ENCODE measurements around the gene USP2.

USP2 gene

GRCh38 chr11:119373059-119373920 lies 8.2 kb downstream of the USP2 start:
- no peaks in the 10 kb centered on the region for H3K79me2 ChIP-seq (ENCODE audit: control insufficient read depth, insufficient read depth, low read length, poor library complexity)
- no peak overlapping the region for H3K18ac ChIP-seq (ENCODE audit: low read length)
- no peak overlapping the region for H2AFZ ChIP-seq (ENCODE audit: insufficient read depth, low read length, poor library complexity)
- no peaks in the 10 kb centered on the region for H3K36me3 ChIP-seq (ENCODE audit: control insufficient read depth in 1 of 2, insufficient read depth in 2 of 2, low read length in 2 of 2)
- H4K12ac ChIP-seq (ENCODE audit: low read depth, low read length) = no peak overlapping the region
- no peaks in the 10 kb centered on the region for H3K9me3 ChIP-seq (ENCODE audit: insufficient read depth, low read depth, low read length)
- H2BK5ac ChIP-seq (ENCODE audit: low read depth, low read length, poor library complexity) = no peak overlapping the region
- H3K4ac ChIP-seq (ENCODE audit: low read depth, low read length) = no peak overlapping the region
- H2BK120ac ChIP-seq (ENCODE audit: insufficient read depth, low read length, poor library complexity) = no peak overlapping the region
- H4K91ac ChIP-seq (ENCODE audit: low read depth, low read length) = no peak overlapping the region
- H3K23ac ChIP-seq (ENCODE audit: low read length) = no peak overlapping the region
- no peak overlapping the region for H4K8ac ChIP-seq (ENCODE audit: low read depth, low read length)
- no CpG with 5 or more reads among the region's 23 CpGs for WGBS (ENCODE audit: extremely low coverage, insufficient coverage, insufficient read length)
- H3K79me1 ChIP-seq (ENCODE audit: low read length) = no peaks in the 10 kb centered on the region
- no peak overlapping the region for H2AK5ac ChIP-seq (ENCODE audit: low read length)
- H3K27me3 ChIP-seq (ENCODE audit: insufficient read depth, low read length) = no peaks in the 10 kb centered on the region
- no peak overlapping the region for H3K9ac ChIP-seq (ENCODE audit: low read length)
- no peak overlapping the region for H3K4me2 ChIP-seq (ENCODE audit: low read length)
- H3K27ac ChIP-seq (ENCODE audit: low read depth, low read length) = no peak overlapping the region
- peak overlapping the region; percentile 16 for H3K4me3 ChIP-seq (ENCODE audit: low read depth, low read length)
- no peak overlapping the region for H2BK12ac ChIP-seq (ENCODE audit: low read length)
- H3K4me1 ChIP-seq (ENCODE audit: control insufficient read depth in 1 of 2, insufficient read depth in 2 of 2, low read length in 2 of 2) = peaks cover 6% of the 10 kb centered on the region in 2 experiments
- no peak overlapping the region for H3K14ac ChIP-seq (ENCODE audit: low read length)
- no peak for DNase-seq

- Histone ChIP-seq H3K79me1 (ENCODE audit: low read length) (no peaks in the 10 kb centered on the region), H3K23ac (ENCODE audit: low read length) (no peak overlapping the region), H3K4me3 (ENCODE audit: low read depth, low read length) (no peak overlapping the region), H2AFZ (ENCODE audit: insufficient read depth, low read length, poor library complexity) (no peak overlapping the region), H2BK12ac (ENCODE audit: low read length) (no peak overlapping the region), H4K12ac (ENCODE audit: low read depth, low read length) (no peak overlapping the region), H3K4ac (ENCODE audit: low read depth, low read length) (no peak overlapping the region), H3K4me2 (ENCODE audit: low read length) (no peak overlapping the region), H3K27ac (ENCODE audit: low read depth, low read length) (no peak overlapping the region), H3K79me2 (ENCODE audit: control insufficient read depth, insufficient read depth, low read length, poor library complexity) (no peaks in the 10 kb centered on the region), H2AK5ac (ENCODE audit: low read length) (no peak overlapping the region), H3K27me3 (ENCODE audit: insufficient read depth, low read length) (no peaks in the 10 kb centered on the region), H2BK120ac (ENCODE audit: insufficient read depth, low read length, poor library complexity) (no peak overlapping the region), H2BK5ac (ENCODE audit: low read depth, low read length, poor library complexity) (no peak overlapping the region), H3K9ac (ENCODE audit: low read length) (no peak overlapping the region), H4K91ac (ENCODE audit: low read depth, low read length) (no peak overlapping the region), H3K9me3 (ENCODE audit: insufficient read depth, low read depth, low read length) (no peaks in the 10 kb centered on the region), H3K18ac (ENCODE audit: low read length) (no peak overlapping the region), H3K14ac (ENCODE audit: low read length) (no peak overlapping the region), H3K4me1 (ENCODE audit: control insufficient read depth in 1 of 2, insufficient read depth in 2 of 2, low read length in 2 of 2) (peaks cover under 1 to 3% of the 10 kb centered on the region in 2 experiments), H4K8ac (ENCODE audit: low read depth, low read length) (no peak overlapping the region), H3K36me3 (ENCODE audit: control insufficient read depth in 1 of 2, insufficient read depth in 2 of 2, low read length in 2 of 2) (no peaks in the 10 kb centered on the region)
- no peak for DNase-seq
- no CpG with 5 or more reads among the region's 26 CpGs for WGBS (ENCODE audit: extremely low coverage, insufficient coverage, insufficient read length)
Observed at GRCh38 chr11:119372260-119373058, 9.0 kb downstream of the USP2 start.

GRCh38 chr11:119371778-119372182 lies 9.7 kb downstream of the USP2 start:
- Histone ChIP-seq H3K4me2 (ENCODE audit: low read length) (no peak overlapping the region), H3K23ac (ENCODE audit: low read length) (no peak overlapping the region), H3K9ac (ENCODE audit: low read length) (no peak overlapping the region), H3K79me2 (ENCODE audit: control insufficient read depth, insufficient read depth, low read length, poor library complexity) (no peaks in the 10 kb centered on the region), H3K4ac (ENCODE audit: low read depth, low read length) (no peak overlapping the region), H3K27ac (ENCODE audit: low read depth, low read length) (no peak overlapping the region), H2BK5ac (ENCODE audit: low read depth, low read length, poor library complexity) (no peak overlapping the region), H2BK120ac (ENCODE audit: insufficient read depth, low read length, poor library complexity) (no peak overlapping the region), H2AFZ (ENCODE audit: insufficient read depth, low read length, poor library complexity) (no peak overlapping the region), H3K14ac (ENCODE audit: low read length) (no peak overlapping the region), H3K4me1 (ENCODE audit: control insufficient read depth in 1 of 2, insufficient read depth in 2 of 2, low read length in 2 of 2) (peaks cover 1% of the 10 kb centered on the region in 2 experiments), H3K9me3 (ENCODE audit: insufficient read depth, low read depth, low read length) (no peaks in the 10 kb centered on the region), H3K79me1 (ENCODE audit: low read length) (no peaks in the 10 kb centered on the region), H3K27me3 (ENCODE audit: insufficient read depth, low read length) (no peaks in the 10 kb centered on the region), H4K8ac (ENCODE audit: low read depth, low read length) (no peak overlapping the region), H3K36me3 (ENCODE audit: control insufficient read depth in 1 of 2, insufficient read depth in 2 of 2, low read length in 2 of 2) (no peaks in the 10 kb centered on the region), H3K4me3 (ENCODE audit: low read depth, low read length) (no peak overlapping the region), H2BK12ac (ENCODE audit: low read length) (no peak overlapping the region), H4K12ac (ENCODE audit: low read depth, low read length) (no peak overlapping the region), H2AK5ac (ENCODE audit: low read length) (no peak overlapping the region), H4K91ac (ENCODE audit: low read depth, low read length) (no peak overlapping the region), H3K18ac (ENCODE audit: low read length) (no peak overlapping the region)
- no peak for DNase-seq
- no CpG with 5 or more reads among the region's 8 CpGs for WGBS (ENCODE audit: extremely low coverage, insufficient coverage, insufficient read length)

- DNase-seq = no peak
- no peak overlapping the region for H3K27ac ChIP-seq (ENCODE audit: low read depth, low read length)
Observed at GRCh38 chr11:119371067-119371601, 10.4 kb downstream of the USP2 start.

More at GRCh38 chr11:119371067-119371601, 10.4 kb downstream of the USP2 start:
- Histone ChIP-seq H3K79me2 (ENCODE audit: control insufficient read depth, insufficient read depth, low read length, poor library complexity) (no peaks in the 10 kb centered on the region), H2AK5ac (ENCODE audit: low read length) (no peak overlapping the region), H3K4me2 (ENCODE audit: low read length) (no peak overlapping the region), H3K4me3 (ENCODE audit: low read depth, low read length) (no peak overlapping the region), H3K4ac (ENCODE audit: low read depth, low read length) (no peak overlapping the region), H4K91ac (ENCODE audit: low read depth, low read length) (no peak overlapping the region), H4K12ac (ENCODE audit: low read depth, low read length) (no peak overlapping the region), H3K36me3 (ENCODE audit: control insufficient read depth in 1 of 2, insufficient read depth in 2 of 2, low read length in 2 of 2) (no peaks in the 10 kb centered on the region), H3K9ac (ENCODE audit: low read length) (no peak overlapping the region), H3K23ac (ENCODE audit: low read length) (no peak overlapping the region), H3K14ac (ENCODE audit: low read length) (no peak overlapping the region), H3K79me1 (ENCODE audit: low read length) (peaks cover 2% of the 10 kb centered on the region), H3K18ac (ENCODE audit: low read length) (no peak overlapping the region), H2BK12ac (ENCODE audit: low read length) (no peak overlapping the region), H2BK5ac (ENCODE audit: low read depth, low read length, poor library complexity) (no peak overlapping the region), H3K4me1 (ENCODE audit: control insufficient read depth in 1 of 2, insufficient read depth in 2 of 2, low read length in 2 of 2) (peaks cover 4 to 5% of the 10 kb centered on the region in 2 experiments), H2AFZ (ENCODE audit: insufficient read depth, low read length, poor library complexity) (no peak overlapping the region), H3K9me3 (ENCODE audit: insufficient read depth, low read depth, low read length) (no peaks in the 10 kb centered on the region), H2BK120ac (ENCODE audit: insufficient read depth, low read length, poor library complexity) (no peak overlapping the region), H3K27me3 (ENCODE audit: insufficient read depth, low read length) (no peaks in the 10 kb centered on the region), H4K8ac (ENCODE audit: low read depth, low read length) (no peak overlapping the region)
- no CpG with 5 or more reads among the region's 8 CpGs for WGBS (ENCODE audit: extremely low coverage, insufficient coverage, insufficient read length)
